Left lobe of liver (tissue), 2 donors: Measurements from ENCODE around the gene GMNN. TPM values are rescaled to one million over a fixed set of nuclear protein-coding genes. Genes with fewer than 3 reads are reported as not detected.
A peak's percentile ranks its signal among the peaks of the same experiment; 100 is the strongest.
"Not testable (repeated sequence)": the region's sequence is repeated elsewhere in the genome, so short reads cannot be mapped to it uniquely, and the experiment has no call there.

Experiments
- ATAC-seq: fragments of 200-7000 bp; cut with Tn5 transposase; one replicate; pipeline ENCODE4 v1.9.1; 2020; ENCODE audit warnings: mild to moderate bottlenecking, moderate library complexity
- DNase-seq: peaks from one replicate; pipeline ENCODE4 v3.0.0-alpha.2; 2020; ENCODE audit warnings: low spot score
- total RNA-seq: library from RNA; stranded (reverse); gene quantifications from one replicate; pipeline ENCODE4 v1.2.1, GENCODE V29; 2021
- donor health status: DM: no; HTN: no; CAD: no; lungs with moderate emphysema.
- donor health status: DM: no; HTN: yes; CAD: no.

GMNN gene
- total RNA-seq: 8.4 TPM

- peak; percentile 99 for DNase-seq
- peak; percentile 94 for ATAC-seq
Measured at GRCh38 chr6:24774696-24775519, at the start of gene GMNN. Gene GMNN, plus strand, starts transcription at chr6:24774937. Its CDS starts 2,310 bp downstream, at chr6:24777247.

GRCh38 chr6:24730653-24731052, 44.1 kb upstream of the GMNN start:
- ATAC-seq, DNase-seq: not testable (repeated sequence)

- DNase-seq: not testable (repeated sequence)
Measured at GRCh38 chr6:24731456-24732134, 43.1 kb upstream of the GMNN start.

DNA sequence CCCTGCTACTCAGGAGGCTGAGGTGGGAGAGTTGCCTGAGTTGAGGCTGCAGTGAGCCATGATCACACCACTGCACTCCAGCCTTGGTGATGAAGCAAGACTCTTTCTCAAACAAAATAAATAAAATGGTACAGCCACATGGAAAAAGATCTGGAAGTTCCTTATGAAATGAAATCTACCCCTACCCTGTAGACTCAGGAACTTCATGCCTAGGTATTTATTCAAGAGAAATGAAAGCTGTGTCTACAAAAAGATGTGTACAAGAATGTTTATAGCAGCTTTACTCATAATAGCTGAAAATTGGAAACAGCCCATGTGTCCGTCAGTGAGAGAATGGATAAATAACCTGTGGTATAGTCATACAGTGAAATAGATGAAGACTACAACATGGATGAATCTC, 40.6 kb upstream of the GMNN start:
- DNase-seq (no peak), ATAC-seq (no peak)

More at GRCh38 chr6:24731456-24732134, 43.1 kb upstream of the GMNN start:
- ATAC-seq: not testable (repeated sequence)

- ATAC-seq, DNase-seq: not testable (repeated sequence)
Measured at GRCh38 chr6:24734710-24735109, 40.0 kb upstream of the GMNN start.

GRCh38 chr6:24738741-24739140, 36.0 kb upstream of the GMNN start:
- ATAC-seq (no peak), DNase-seq (no peak)

DNA sequence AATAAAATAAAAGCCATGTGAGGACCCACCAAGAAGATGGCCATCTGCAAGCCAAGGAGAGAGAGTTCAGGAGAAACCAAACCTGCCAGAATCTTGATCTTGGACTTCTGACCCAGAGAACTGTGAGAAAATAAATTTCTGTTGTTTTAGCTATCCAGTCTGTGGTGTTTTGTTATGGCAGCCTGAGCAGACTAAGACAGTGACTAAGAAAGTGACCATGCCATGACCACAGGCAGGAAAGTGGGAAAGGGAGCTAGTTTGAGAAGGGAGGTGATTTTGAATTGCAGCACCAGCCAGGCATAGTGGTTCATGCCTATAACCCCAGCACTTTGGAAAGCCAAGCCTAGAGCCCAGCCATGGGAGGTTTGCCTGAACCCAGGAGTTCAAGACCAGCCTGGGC, 33.9 kb upstream of the GMNN start:
- DNase-seq (no peak), ATAC-seq (no peak)

DNA sequence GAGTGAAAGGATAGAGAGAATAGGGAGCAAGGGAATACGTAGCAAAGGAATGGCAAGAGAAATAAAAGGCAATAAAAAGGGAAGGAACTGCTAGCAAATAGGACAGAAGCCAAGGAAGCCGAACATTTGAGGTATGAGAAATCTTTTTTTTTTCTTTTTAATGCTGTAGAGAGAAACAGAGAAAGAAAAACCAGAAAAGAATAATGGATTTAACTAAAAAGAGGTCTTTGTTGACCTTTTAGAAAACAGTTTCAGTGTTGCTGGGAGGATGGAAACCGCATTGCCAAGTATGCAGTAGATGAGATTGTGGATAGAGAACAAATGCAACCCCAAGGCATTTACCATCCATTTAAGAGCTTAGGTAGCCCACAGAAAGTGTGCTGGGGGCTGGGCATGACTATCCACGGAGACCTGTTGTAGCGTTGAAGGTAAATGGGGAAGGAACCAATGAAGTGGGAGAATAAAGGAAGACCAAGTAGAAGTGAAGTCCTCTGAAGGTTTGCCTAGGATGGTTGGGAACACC, 32.5 kb upstream of the GMNN start:
- DNase-seq (no peak), ATAC-seq (no peak)

DNA sequence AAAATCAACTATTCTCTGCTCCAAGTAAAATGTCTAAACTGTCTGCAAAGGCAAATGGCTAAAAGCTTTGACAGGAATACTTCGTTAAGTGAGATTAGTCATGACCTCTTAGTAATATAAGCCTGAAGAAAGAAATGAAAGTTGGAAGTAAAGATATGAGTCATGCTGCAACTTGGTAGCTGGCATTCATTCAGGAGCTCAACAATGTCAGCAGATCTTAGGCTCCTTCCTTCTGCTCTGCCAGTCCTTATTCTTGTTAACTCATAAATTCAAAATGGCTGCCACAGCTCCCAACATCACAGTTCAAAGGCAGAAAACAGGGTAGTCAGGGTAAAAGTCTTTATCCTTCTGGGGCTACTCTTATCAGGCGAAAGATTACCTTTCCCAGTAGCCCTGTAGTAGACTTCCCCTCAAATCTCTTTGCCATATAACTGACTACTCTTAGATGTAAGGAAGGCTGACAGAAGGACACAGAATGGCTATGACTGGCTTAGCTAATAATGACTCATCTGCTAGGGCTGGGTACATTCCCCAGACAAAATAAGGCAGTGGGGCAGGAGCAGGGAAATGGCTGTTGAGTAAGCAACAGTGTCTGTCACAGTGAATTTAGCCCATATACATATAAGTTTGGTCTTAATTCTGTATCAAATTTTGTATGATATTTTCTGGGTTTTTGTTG, 31.3 kb upstream of the GMNN start:
- no peak for ATAC-seq
- no peak for DNase-seq

DNA sequence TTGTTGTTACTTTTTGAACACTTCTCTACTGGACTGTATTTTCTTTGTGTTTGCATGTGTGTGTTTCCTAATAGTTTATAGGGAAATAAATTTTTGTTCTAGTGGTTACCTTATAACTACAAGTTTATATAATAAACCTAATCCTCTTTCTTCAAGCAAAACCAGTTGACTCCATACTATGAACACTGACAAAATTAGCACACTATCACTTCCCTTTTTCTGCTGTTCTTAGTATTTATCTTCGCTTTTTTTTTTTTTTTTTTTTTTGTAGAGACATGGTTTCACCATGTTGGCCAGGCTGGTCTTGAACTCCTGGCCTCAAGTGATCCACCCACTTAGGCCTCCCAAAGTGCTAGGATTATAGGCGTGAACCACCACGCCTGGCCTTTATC, 30.8 kb upstream of the GMNN start:
- no peak for DNase-seq
- no peak for ATAC-seq

DNA sequence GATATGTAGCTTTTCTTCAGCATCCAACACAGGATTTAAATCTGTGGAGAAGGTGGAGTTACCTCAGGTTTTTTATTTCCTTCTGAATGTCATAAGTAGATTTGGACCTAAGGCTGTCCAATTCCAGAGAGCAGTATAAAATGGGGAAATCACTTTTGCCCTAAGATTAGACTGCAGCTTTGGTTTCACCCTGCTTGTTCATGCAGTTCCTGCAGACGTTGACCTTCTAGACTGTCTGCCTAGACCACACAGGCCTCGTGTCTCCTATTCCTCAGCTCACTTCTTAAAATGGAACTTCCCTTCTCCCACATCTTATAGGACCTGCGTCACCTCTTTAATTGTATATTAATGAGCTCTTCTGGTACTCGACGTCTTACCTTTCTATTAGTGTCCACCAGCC, 29.8 kb upstream of the GMNN start:
- ATAC-seq (peak; percentile 44), DNase-seq (no peak)

DNA sequence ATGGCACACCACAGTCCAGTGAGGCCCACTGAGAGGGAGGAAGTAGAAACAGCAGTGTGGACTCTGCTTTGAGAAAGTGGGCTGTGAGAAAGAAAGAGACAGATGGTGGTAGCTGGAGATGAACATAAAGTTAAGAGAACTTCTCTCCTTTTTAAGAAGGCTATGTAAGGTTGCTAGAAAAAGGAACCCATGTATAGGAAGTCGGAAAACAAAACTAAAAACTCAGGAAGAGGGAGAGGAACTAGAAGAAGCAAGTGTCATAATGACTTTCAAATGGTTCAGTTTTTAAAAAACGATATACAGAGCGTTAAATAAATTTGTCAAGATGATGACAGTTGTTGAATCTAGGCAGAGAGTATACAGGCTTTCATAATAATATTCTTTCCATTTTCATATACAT, 25.4 kb upstream of the GMNN start:
- DNase-seq (no peak), ATAC-seq (no peak)

DNA sequence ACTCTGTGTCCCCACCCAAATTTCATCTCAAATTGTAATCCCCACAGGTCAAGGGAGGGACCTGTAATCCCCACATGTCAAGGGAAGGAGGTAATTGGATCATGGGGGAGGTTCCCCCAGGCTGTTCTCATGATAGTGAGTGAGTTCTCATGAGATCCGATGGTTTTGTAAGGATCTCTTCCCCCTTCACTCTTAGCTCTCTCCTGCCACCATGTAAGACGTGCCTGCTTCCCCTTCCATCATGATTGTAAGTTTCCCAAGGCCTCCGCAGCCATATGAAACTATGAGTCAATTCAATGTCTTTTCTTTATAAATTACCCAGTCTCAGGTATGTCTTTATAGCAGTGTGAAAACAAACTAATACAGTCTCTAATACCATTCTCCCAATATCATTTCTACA, 23.9 kb upstream of the GMNN start:
- ATAC-seq, DNase-seq: not testable (repeated sequence)

DNA sequence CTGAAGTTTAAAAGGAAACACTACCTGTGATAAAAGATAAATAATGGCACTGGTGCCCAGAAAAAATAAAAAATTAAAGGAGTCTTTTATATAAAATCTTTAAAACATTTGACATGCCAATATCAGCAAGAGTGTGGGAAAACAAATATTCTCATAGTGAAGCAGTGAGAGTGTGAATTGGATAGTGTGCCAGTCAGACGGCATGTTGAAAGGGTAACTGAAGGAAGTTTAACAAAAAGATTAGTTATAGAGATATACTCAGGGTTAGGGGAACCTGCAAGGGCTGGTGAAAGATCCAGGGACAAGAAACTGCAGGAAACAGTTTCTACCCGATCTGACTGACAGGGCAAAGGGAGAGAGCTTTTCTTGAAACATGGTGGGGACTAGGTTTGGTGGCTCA, 22.2 kb upstream of the GMNN start:
- ATAC-seq: no peak
- no peak for DNase-seq

GRCh38 chr6:24752917-24753492, 21.7 kb upstream of the GMNN start:
- ATAC-seq: no peak
- no peak for DNase-seq

DNA sequence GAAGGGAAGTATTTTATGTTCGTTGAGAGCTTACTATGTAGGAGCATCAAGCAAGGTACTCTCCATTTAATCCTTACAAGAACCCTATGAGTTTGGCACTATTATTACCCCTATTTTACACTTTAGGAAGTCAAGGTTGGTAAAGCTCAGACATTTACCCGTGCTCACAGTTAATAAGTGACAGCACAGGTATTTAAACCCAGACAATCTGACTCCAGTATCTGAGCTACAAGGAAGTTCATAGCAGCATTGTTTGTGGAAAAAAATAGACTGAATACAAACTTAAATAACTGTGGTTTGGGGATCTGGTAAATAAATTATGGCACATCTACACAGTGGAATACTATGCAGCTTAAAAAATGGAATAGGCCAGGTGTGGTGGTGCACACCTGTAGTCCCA, 21.2 kb upstream of the GMNN start:
- no peak for ATAC-seq
- no peak for DNase-seq

GRCh38 chr6:24754378-24754777, 20.4 kb upstream of the GMNN start:
- not testable (repeated sequence) for DNase-seq, ATAC-seq

DNA sequence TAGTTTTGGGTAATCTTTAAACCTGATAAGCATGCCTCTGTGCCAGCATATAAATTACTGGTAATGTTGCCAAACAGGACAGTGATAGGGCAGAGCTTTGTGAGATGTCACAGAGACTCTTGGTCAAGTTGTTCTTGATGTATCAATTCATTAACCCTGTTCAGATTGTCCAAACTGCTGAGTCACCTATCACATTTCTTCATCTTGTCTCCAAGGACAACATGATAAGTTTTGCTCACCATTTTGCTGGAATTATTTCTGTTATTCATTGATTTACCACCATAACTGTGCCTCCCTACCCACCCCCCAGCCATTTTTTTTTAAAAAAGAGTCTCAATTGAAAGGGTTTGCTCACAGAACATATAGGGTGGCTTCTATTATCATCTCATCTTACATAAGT, 19.5 kb upstream of the GMNN start:
- ATAC-seq (no peak), DNase-seq (no peak)

- DNase-seq: no peak
- ATAC-seq: no peak
Measured at GRCh38 chr6:24757611-24758010, 17.1 kb upstream of the GMNN start.

GRCh38 chr6:24759718-24760117, 15.0 kb upstream of the GMNN start:
- ATAC-seq: no peak
- no peak for DNase-seq

- ATAC-seq (no peak), DNase-seq (no peak)
Measured at GRCh38 chr6:24760210-24760609, 14.5 kb upstream of the GMNN start.
